ENCODE measurements around the gene LY6G6D. TPM values are rescaled to one million over a fixed set of nuclear protein-coding genes. Genes with fewer than 3 reads are reported as not detected.
A peak's percentile ranks its signal among the peaks of the same experiment; 100 is the strongest.
"Not testable (repeated sequence)": the region's sequence is repeated elsewhere in the genome, so short reads cannot be mapped to it uniquely, and the experiment has no call there.

The LY6G6D gene
- polyA plus RNA-seq, 1 donor = not detected

- DNase-seq = no peak
These were observed 22.8 kb upstream of the LY6G6D start for GRCh38 chr6:31692353-31692752.

DNA sequence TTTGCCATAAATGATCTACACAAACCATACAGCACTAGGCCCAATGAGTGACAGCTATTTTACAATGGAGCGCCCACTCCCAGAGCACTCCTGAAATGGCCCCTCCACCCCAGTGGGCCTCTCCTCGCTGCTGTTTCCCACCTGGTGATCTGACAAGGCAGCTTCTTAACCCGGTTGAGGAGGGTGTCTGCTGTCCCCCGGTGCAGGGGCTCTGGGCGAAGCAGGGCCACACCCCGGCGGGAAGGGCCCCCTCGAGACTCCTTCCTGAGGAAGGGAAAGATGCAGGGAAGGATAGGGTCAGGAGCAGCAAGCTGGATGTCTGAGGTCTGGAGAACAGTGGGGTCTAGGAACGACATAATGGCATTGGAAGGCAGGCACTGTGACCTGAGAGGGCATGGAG is 22.3 kb upstream of the LY6G6D start:
- DNase-seq = no peak

GRCh38 chr6:31693535-31693934 is 21.6 kb upstream of the LY6G6D start:
- no peak for DNase-seq

- no peak for DNase-seq
These were observed 17.6 kb upstream of the LY6G6D start for GRCh38 chr6:31697555-31697954.

GRCh38 chr6:31700740-31701401 is 14.3 kb upstream of the LY6G6D start:
- no peak for DNase-seq

GRCh38 chr6:31701666-31702404 is 13.3 kb upstream of the LY6G6D start:
- DNase-seq = peak; percentile 60

DNA sequence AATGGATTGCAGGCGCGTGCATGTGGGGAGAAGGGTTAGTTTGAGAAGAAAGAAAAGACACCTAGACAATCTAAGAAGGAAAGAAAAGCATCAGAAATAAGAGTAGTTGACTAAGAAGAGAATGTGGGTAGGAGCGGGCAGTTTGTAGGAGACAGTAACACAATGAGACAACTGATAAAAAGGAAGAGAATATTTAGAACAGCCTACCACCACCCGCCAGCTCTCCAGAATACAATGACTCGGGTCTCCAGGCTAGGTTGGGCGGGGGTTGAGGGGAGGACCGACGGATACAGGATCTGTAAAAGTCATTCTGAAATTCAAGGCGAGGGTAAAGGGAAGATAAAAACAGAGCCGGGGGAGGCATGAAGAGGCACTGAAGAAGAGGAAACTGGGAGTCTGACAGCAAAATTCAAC is 12.7 kb upstream of the LY6G6D start:
- no peak for DNase-seq

GRCh38 chr6:31702819-31703716 is 12.1 kb upstream of the LY6G6D start, which contains the start of gene ABHD16A:
TSS of gene ABHD16A (minus strand) at chr6:31703324. CDS start at chr6:31703281, 43 bp downstream.
- DNase-seq = peak; percentile 99

GRCh38 chr6:31705931-31706330 is 9.2 kb upstream of the LY6G6D start:
- no peak for DNase-seq

- no peak for DNase-seq
These were observed 8.5 kb upstream of the LY6G6D start, which contains the start of gene LY6G6F for GRCh38 chr6:31706599-31706998. TSS of gene LY6G6F (plus strand) at chr6:31706866. CDS start at chr6:31706907, 41 bp downstream.

GRCh38 chr6:31707701-31708100 is 7.4 kb upstream of the LY6G6D start:
- DNase-seq = no peak

- DNase-seq = no peak
These were observed 6.9 kb upstream of the LY6G6D start for GRCh38 chr6:31708224-31708623.

GRCh38 chr6:31709157-31709556 is 6.0 kb upstream of the LY6G6D start:
- DNase-seq = not testable (repeated sequence)

DNA sequence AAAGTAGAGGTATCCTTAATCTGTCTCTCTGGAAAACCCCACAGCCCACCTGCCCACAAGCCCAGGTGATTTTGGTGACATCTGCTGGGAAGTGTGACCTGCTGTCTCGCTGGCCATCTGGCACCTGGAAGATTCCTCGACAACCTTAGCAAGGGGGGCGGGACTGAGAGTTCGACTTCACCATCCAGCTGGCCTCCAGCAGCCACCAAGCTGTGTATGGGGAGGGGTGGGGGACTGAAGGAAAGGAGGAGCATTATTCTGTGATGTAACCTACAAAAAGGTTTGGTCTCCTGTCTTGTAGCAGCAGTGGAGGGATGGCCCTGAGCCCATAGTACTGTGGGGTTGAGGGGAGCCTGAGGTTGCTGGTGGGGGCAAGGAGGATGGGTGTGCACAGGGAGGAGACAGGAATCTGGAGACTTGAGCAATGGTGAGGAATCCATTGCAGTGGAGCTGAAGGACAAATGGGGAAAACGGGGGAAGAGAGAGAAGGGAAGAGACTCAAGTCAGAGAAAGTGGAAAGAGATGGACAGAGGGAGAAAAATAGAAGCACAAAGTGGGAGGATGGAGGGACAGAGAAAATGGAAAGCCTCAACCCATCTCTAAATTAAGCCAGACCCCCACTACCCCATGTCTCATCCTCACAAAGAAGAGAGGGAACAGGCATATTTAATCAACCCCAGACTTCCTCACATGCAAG is 4.5 kb upstream of the LY6G6D start:
- no peak for DNase-seq

DNA sequence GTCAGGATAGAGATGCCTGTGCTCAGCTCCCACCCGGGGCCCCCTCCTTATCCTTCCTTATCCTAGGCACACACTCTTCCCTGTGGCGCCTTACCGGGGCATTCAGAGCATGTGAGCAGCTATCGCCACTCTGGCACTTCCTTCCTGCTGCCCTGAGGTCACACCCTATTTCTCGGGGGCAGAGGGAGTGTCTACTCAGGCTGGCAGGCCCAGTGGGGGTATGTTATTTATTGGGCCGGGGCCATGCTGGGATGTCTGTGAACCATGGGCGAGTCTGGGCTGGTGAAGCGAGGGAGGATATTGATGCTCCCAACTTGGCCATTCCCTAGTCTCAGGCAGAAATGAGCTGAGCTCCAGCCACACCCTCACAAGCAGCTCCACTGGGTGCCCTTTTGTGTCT is 3.9 kb upstream of the LY6G6D start:
- DNase-seq = no peak

GRCh38 chr6:31712296-31712695 is 2.9 kb upstream of the LY6G6D start:
- DNase-seq = no peak

GRCh38 chr6:31713465-31713864 is 1.7 kb upstream of the LY6G6D start:
- DNase-seq = no peak

- no peak for DNase-seq
These were observed 1.0 kb upstream of the LY6G6D start for GRCh38 chr6:31713991-31714684.

GRCh38 chr6:31717499-31718222 is 2.5 kb downstream of the LY6G6D start:
- no peak for DNase-seq

DNA sequence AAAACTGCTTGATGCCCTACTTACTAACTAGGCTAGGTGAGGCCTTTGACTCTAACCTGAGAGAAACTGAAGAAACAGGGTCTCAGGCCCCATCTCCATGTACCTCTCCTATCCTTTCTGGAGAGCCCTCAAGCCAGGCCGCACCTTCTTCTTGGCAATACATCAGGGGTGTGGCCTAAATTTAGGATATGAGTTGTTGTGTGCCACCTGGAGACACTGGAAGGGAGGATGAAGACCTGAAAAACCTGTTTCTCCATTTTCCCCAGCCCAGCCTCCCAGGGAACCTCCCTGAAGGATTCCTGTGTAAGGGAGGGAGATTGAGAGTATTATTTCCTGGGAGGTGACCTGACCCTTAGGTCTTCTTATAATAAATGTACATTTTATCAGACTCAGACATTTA is 3.1 kb downstream of the LY6G6D start:
- no peak for DNase-seq

- no peak for DNase-seq
These were observed 3.9 kb downstream of the LY6G6D start for GRCh38 chr6:31719001-31719400.
